Subcutaneous abdominal adipose tissue (tissue), 5 donors: Measurements from ENCODE around the gene DBF4.
"Not testable (repeated sequence)": the region's sequence is repeated elsewhere in the genome, so short reads cannot be mapped to it uniquely, and the experiment has no call there.

ENCODE experiments used
- H3K27ac ChIP-seq: one replicate; pipeline ENCODE4 v1.7.0; 2013; ENCODE audit warnings: low read depth, mild to moderate bottlenecking, inconsistent platforms, low read length, moderate library complexity
- H3K27me3 ChIP-seq, 5 donors: one replicate each; pipeline ENCODE4 v1.7.0; 2013; ENCODE audit warnings: low read length in 5 of 5, inconsistent platforms in 1 of 5; ENCODE audit not compliant: control insufficient read depth in 5 of 5, insufficient read depth in 4 of 5
- H3K36me3 ChIP-seq, 5 donors: one replicate each; pipeline ENCODE4 v1.7.0; 2013; ENCODE audit warnings: low read length in 5 of 5; ENCODE audit not compliant: control insufficient read depth in 5 of 5, insufficient read depth in 5 of 5
- H3K4me1 ChIP-seq, 5 donors: one replicate each; pipeline ENCODE4 v1.7.0; 2013; ENCODE audit warnings: low read length in 5 of 5, mild to moderate bottlenecking in 3 of 5, moderate library complexity in 1 of 5; ENCODE audit not compliant: control insufficient read depth in 5 of 5, insufficient read depth in 5 of 5
- H3K4me3 ChIP-seq, 5 donors: one replicate each; pipeline ENCODE4 v1.7.0; 2013; ENCODE audit warnings: low read length in 5 of 5, low read depth in 1 of 5
- H3K9ac ChIP-seq, 5 donors: one replicate each; pipeline ENCODE4 v1.7.0; 2013; ENCODE audit warnings: low read length in 5 of 5, mild to moderate bottlenecking in 4 of 5, moderate library complexity in 3 of 5
- H3K9me3 ChIP-seq, 5 donors: one replicate each; pipeline ENCODE4 v1.7.0; 2013; ENCODE audit warnings: low read length in 5 of 5; ENCODE audit not compliant: control insufficient read depth in 5 of 5
- donor health status: healthy.
- donor health status: healthy.
- donor health status: healthy.
- donor health status: healthy.
- donor health status: healthy.

DBF4 gene

GRCh38 chr7:87876040-87876868 lies at the start of gene DBF4, which contains the start of gene SLC25A40:
Gene DBF4, plus strand, starts transcription at chr7:87876493. Its CDS starts 240 bp downstream, at chr7:87876733.
Gene SLC25A40, minus strand, starts transcription at chr7:87876360. Its CDS starts 17,633 bp downstream, at chr7:87858727.
- H3K9me3 ChIP-seq, result peaks cover 0 to under 1% (median 0%) of the 10 kb centered on the region in 5 donors
- H3K36me3 ChIP-seq, result peaks cover 0 to 4% (median 0%) of the 10 kb centered on the region in 5 donors
- H3K9ac ChIP-seq, result peak within 1 kb of the TSS; percentile 78 to 92 (median 81)
- H3K4me3 ChIP-seq, result peak within 1 kb of the TSS; percentile 87 to 91 (median 91)
- H3K27ac ChIP-seq, result peak within 1 kb of the TSS; percentile 88
- peaks cover 0 to 31% (median 28%) of the 10 kb centered on the region in 5 donors for H3K4me1 ChIP-seq
- H3K27me3 ChIP-seq, result no peaks in the 10 kb centered on the region

- not testable (repeated sequence) for H3K27ac ChIP-seq, H3K4me3 ChIP-seq, H3K36me3 ChIP-seq, H3K9ac ChIP-seq, H3K4me1 ChIP-seq, H3K9me3 ChIP-seq, H3K27me3 ChIP-seq
Measured at GRCh38 chr7:87828383-87828782, 47.9 kb upstream of the DBF4 start.

- Histone ChIP-seq H3K4me1 (no peaks in the 10 kb centered on the region), H3K4me3 (no peak overlapping the region), H3K36me3 (peaks cover 2 to 8% (median 4%) of the 10 kb centered on the region in 5 donors), H3K9me3 (peaks cover 0 to 3% (median 0%) of the 10 kb centered on the region in 5 donors), H3K27me3 (no peaks in the 10 kb centered on the region), H3K27ac (no peak overlapping the region), H3K9ac (no peak overlapping the region)
Measured at GRCh38 chr7:87831097-87831496, 45.2 kb upstream of the DBF4 start.

- Histone ChIP-seq H3K4me1 (no peaks in the 10 kb centered on the region), H3K36me3 (peaks cover 2 to 8% (median 4%) of the 10 kb centered on the region in 5 donors), H3K4me3 (no peak overlapping the region), H3K27ac (no peak overlapping the region), H3K27me3 (no peaks in the 10 kb centered on the region), H3K9ac (no peak overlapping the region), H3K9me3 (peaks cover 0 to 3% (median 0%) of the 10 kb centered on the region in 5 donors)
Measured at GRCh38 chr7:87833130-87833529, 43.2 kb upstream of the DBF4 start.

- Histone ChIP-seq H3K9me3 (no peaks in the 10 kb centered on the region), H3K27ac (no peak overlapping the region), H3K4me3 (no peak overlapping the region), H3K4me1 (no peaks in the 10 kb centered on the region), H3K27me3 (no peaks in the 10 kb centered on the region), H3K36me3 (peaks cover 0 to 19% (median 4%) of the 10 kb centered on the region in 5 donors), H3K9ac (no peak overlapping the region)
Measured at GRCh38 chr7:87837597-87837996, 38.7 kb upstream of the DBF4 start.

GRCh38 chr7:87850836-87851593 lies 25.3 kb upstream of the DBF4 start:
- Histone ChIP-seq H3K4me1 (no peaks in the 10 kb centered on the region), H3K27ac (no peak overlapping the region), H3K27me3 (no peaks in the 10 kb centered on the region), H3K36me3 (peaks cover 6 to 24% (median 16%) of the 10 kb centered on the region in 5 donors), H3K4me3 (no peak overlapping the region), H3K9ac (no peak overlapping the region), H3K9me3 (peaks cover 0 to 2% (median 0%) of the 10 kb centered on the region in 5 donors)

- H3K4me1 ChIP-seq, result no peaks in the 10 kb centered on the region
- no peak overlapping the region for H3K27ac ChIP-seq
- no peak overlapping the region for H3K4me3 ChIP-seq
- H3K36me3 ChIP-seq, result peaks cover 5 to 29% (median 11%) of the 10 kb centered on the region in 5 donors
- H3K9me3 ChIP-seq, result peaks cover 0 to 2% (median 0%) of the 10 kb centered on the region in 5 donors
- H3K9ac ChIP-seq, result no peak overlapping the region
- H3K27me3 ChIP-seq, result no peaks in the 10 kb centered on the region
Measured at GRCh38 chr7:87852306-87852705, 24.0 kb upstream of the DBF4 start.

GRCh38 chr7:87853237-87853864 lies 22.9 kb upstream of the DBF4 start:
- Histone ChIP-seq H3K9ac (no peak overlapping the region), H3K4me3 (no peak overlapping the region), H3K9me3 (peaks cover 0 to 2% (median 0%) of the 10 kb centered on the region in 5 donors), H3K27ac (no peak overlapping the region), H3K4me1 (no peaks in the 10 kb centered on the region), H3K27me3 (no peaks in the 10 kb centered on the region), H3K36me3 (peaks cover 11 to 31% (median 18%) of the 10 kb centered on the region in 5 donors)

GRCh38 chr7:87858417-87859100 lies 17.7 kb upstream of the DBF4 start:
- Histone ChIP-seq H3K27ac (no peak overlapping the region), H3K36me3 (peaks cover 8 to 21% (median 13%) of the 10 kb centered on the region in 5 donors), H3K4me3 (no peak overlapping the region), H3K4me1 (no peaks in the 10 kb centered on the region), H3K9ac (no peak overlapping the region), H3K9me3 (no peaks in the 10 kb centered on the region), H3K27me3 (no peaks in the 10 kb centered on the region)
